Measurements from ENCODE around the gene SEC22A.

- no peak for TF ChIP-seq CTCF (IDR thresholded peaks at IDR 0.05)
- TF ChIP-seq EZH2 (IDR thresholded peaks at IDR 0.05; ENCODE audit: borderline replicate concordance, insufficient read depth, low read depth, low read length, poor library complexity, severe bottlenecking), result no peak
Observed at GRCh38 chr3:123157598-123158287, 44.0 kb upstream of the SEC22A start.

All from B cell (primary cell).